Activated naive CD8-positive, alpha-beta T cell treated with anti-CD3 and anti-CD28 coated beads for 36 hours (primary cell): ENCODE results near the gene KIF5C. TPM values are rescaled to one million over a fixed set of nuclear protein-coding genes. Genes with fewer than 3 reads are reported as not detected.
A peak's percentile ranks its signal among the peaks of the same experiment; 100 is the strongest.

ENCODE experiments used
- DNase-seq: peaks from one replicate; pipeline ENCODE4 v3.0.0; 2021
- H3K27ac Mint-ChIP-seq: one replicate; pipeline ENCODE4 v1.8.0; 2022; ENCODE audit warnings: mild to moderate bottlenecking, moderate library complexity, mixed read lengths
- H3K27me3 Mint-ChIP-seq: one replicate; pipeline ENCODE4 v1.8.0; 2022; ENCODE audit warnings: mild to moderate bottlenecking, mixed read lengths
- H3K36me3 Mint-ChIP-seq: one replicate; pipeline ENCODE4 v1.8.0; 2021; ENCODE audit warnings: mild to moderate bottlenecking, mixed read lengths
- H3K4me1 Mint-ChIP-seq: one replicate; pipeline ENCODE4 v1.8.0; 2021; ENCODE audit warnings: mixed read lengths
- H3K4me3 Mint-ChIP-seq: one replicate; pipeline ENCODE4 v1.8.0; 2022; ENCODE audit warnings: mild to moderate bottlenecking, moderate library complexity, mixed read lengths
- H3K9me3 Mint-ChIP-seq: one replicate; pipeline ENCODE4 v1.8.0; 2022; ENCODE audit warnings: mixed read lengths
- total RNA-seq, 2 experiments: library from RNA; stranded (reverse); gene quantifications; one replicate each; pipeline ENCODE4 v1.2.3, GENCODE V29; 2021

KIF5C gene
- total RNA-seq, 2 experiments from 2014 or later, result 15.3 to 19.7 TPM

- H3K27me3 Mint-ChIP-seq, result no peaks in the 10 kb centered on the region
- H3K27ac Mint-ChIP-seq, result peak overlapping the region; percentile 80
- no peaks in the 10 kb centered on the region for H3K9me3 Mint-ChIP-seq
- DNase-seq, result peak; percentile 33
- H3K4me3 Mint-ChIP-seq, result peak overlapping the region; percentile 75
- peaks cover 15% of the 10 kb centered on the region for H3K4me1 Mint-ChIP-seq
- peaks cover 1% of the 10 kb centered on the region for H3K36me3 Mint-ChIP-seq
Observed at GRCh38 chr2:148926981-148927401, 52.0 kb downstream of the KIF5C start.

- Mint-ChIP-seq H3K27ac (no peak overlapping the region), H3K4me1 (peaks cover 15% of the 10 kb centered on the region), H3K27me3 (no peaks in the 10 kb centered on the region), H3K36me3 (peaks cover 1% of the 10 kb centered on the region), H3K4me3 (no peak overlapping the region), H3K9me3 (no peaks in the 10 kb centered on the region)
- DNase-seq, result no peak
Observed at GRCh38 chr2:148928395-148928794, 53.4 kb downstream of the KIF5C start.

- H3K27me3 Mint-ChIP-seq, result no peaks in the 10 kb centered on the region
- H3K27ac Mint-ChIP-seq, result no peak overlapping the region
- DNase-seq, result no peak
- H3K9me3 Mint-ChIP-seq, result no peaks in the 10 kb centered on the region
- peaks cover 1% of the 10 kb centered on the region for H3K36me3 Mint-ChIP-seq
- H3K4me3 Mint-ChIP-seq, result no peak overlapping the region
- peaks cover 15% of the 10 kb centered on the region for H3K4me1 Mint-ChIP-seq
Observed at GRCh38 chr2:148930046-148930775, 55.2 kb downstream of the KIF5C start.

- no peaks in the 10 kb centered on the region for H3K27me3 Mint-ChIP-seq
- no peak overlapping the region for H3K4me3 Mint-ChIP-seq
- no peaks in the 10 kb centered on the region for H3K4me1 Mint-ChIP-seq
- no peaks in the 10 kb centered on the region for H3K36me3 Mint-ChIP-seq
- no peaks in the 10 kb centered on the region for H3K9me3 Mint-ChIP-seq
- H3K27ac Mint-ChIP-seq, result no peak overlapping the region
- DNase-seq, result no peak
Observed at GRCh38 chr2:148932536-148932935, 57.5 kb downstream of the KIF5C start.

- H3K27me3 Mint-ChIP-seq, result no peaks in the 10 kb centered on the region
- no peak overlapping the region for H3K27ac Mint-ChIP-seq
- no peak overlapping the region for H3K4me3 Mint-ChIP-seq
- no peaks in the 10 kb centered on the region for H3K36me3 Mint-ChIP-seq
- H3K9me3 Mint-ChIP-seq, result no peaks in the 10 kb centered on the region
- no peaks in the 10 kb centered on the region for H3K4me1 Mint-ChIP-seq
- no peak for DNase-seq
Observed at GRCh38 chr2:148933456-148933855, 58.4 kb downstream of the KIF5C start.

GRCh38 chr2:148935791-148936190, 60.8 kb downstream of the KIF5C start:
- no peaks in the 10 kb centered on the region for H3K4me1 Mint-ChIP-seq
- no peak for DNase-seq
- H3K27ac Mint-ChIP-seq, result no peak overlapping the region
- no peaks in the 10 kb centered on the region for H3K36me3 Mint-ChIP-seq
- H3K9me3 Mint-ChIP-seq, result no peaks in the 10 kb centered on the region
- H3K27me3 Mint-ChIP-seq, result no peaks in the 10 kb centered on the region
- no peak overlapping the region for H3K4me3 Mint-ChIP-seq

GRCh38 chr2:148936857-148937450, 61.9 kb downstream of the KIF5C start:
- Mint-ChIP-seq H3K4me1 (no peaks in the 10 kb centered on the region), H3K36me3 (no peaks in the 10 kb centered on the region), H3K4me3 (no peak overlapping the region), H3K9me3 (no peaks in the 10 kb centered on the region), H3K27ac (no peak overlapping the region), H3K27me3 (no peaks in the 10 kb centered on the region)
- DNase-seq, result no peak

GRCh38 chr2:148939271-148939670, 64.2 kb downstream of the KIF5C start:
- no peak overlapping the region for H3K4me3 Mint-ChIP-seq
- no peaks in the 10 kb centered on the region for H3K27me3 Mint-ChIP-seq
- no peak for DNase-seq
- no peaks in the 10 kb centered on the region for H3K36me3 Mint-ChIP-seq
- H3K4me1 Mint-ChIP-seq, result no peaks in the 10 kb centered on the region
- H3K27ac Mint-ChIP-seq, result no peak overlapping the region
- H3K9me3 Mint-ChIP-seq, result no peaks in the 10 kb centered on the region

GRCh38 chr2:148943097-148943496, 68.1 kb downstream of the KIF5C start:
- Mint-ChIP-seq H3K4me3 (no peak overlapping the region), H3K9me3 (no peaks in the 10 kb centered on the region), H3K4me1 (no peaks in the 10 kb centered on the region), H3K27me3 (no peaks in the 10 kb centered on the region), H3K36me3 (peaks cover 1% of the 10 kb centered on the region), H3K27ac (no peak overlapping the region)
- no peak for DNase-seq

- no peak overlapping the region for H3K27ac Mint-ChIP-seq
- DNase-seq, result no peak
- H3K36me3 Mint-ChIP-seq, result peaks cover 1% of the 10 kb centered on the region
- no peak overlapping the region for H3K4me3 Mint-ChIP-seq
- H3K4me1 Mint-ChIP-seq, result no peaks in the 10 kb centered on the region
- H3K9me3 Mint-ChIP-seq, result no peaks in the 10 kb centered on the region
- H3K27me3 Mint-ChIP-seq, result no peaks in the 10 kb centered on the region
Observed at GRCh38 chr2:148944536-148944935, 69.5 kb downstream of the KIF5C start.

- Mint-ChIP-seq H3K4me3 (no peak overlapping the region), H3K4me1 (no peaks in the 10 kb centered on the region), H3K27me3 (no peaks in the 10 kb centered on the region), H3K36me3 (peaks cover 4% of the 10 kb centered on the region), H3K9me3 (no peaks in the 10 kb centered on the region), H3K27ac (no peak overlapping the region)
- DNase-seq, result no peak
Observed at GRCh38 chr2:148947299-148947698, 72.3 kb downstream of the KIF5C start.

GRCh38 chr2:148948868-148949267, 73.8 kb downstream of the KIF5C start:
- Mint-ChIP-seq H3K36me3 (peaks cover 4% of the 10 kb centered on the region), H3K4me3 (no peak overlapping the region), H3K27ac (no peak overlapping the region), H3K27me3 (no peaks in the 10 kb centered on the region), H3K9me3 (no peaks in the 10 kb centered on the region), H3K4me1 (no peaks in the 10 kb centered on the region)
- no peak for DNase-seq

- Mint-ChIP-seq H3K4me3 (no peak overlapping the region), H3K4me1 (no peaks in the 10 kb centered on the region), H3K27ac (no peak overlapping the region), H3K9me3 (no peaks in the 10 kb centered on the region), H3K36me3 (peaks cover 4% of the 10 kb centered on the region), H3K27me3 (no peaks in the 10 kb centered on the region)
- no peak for DNase-seq
Observed at GRCh38 chr2:148949348-148949747, 74.3 kb downstream of the KIF5C start.

- H3K4me3 Mint-ChIP-seq, result no peak overlapping the region
- no peak overlapping the region for H3K27ac Mint-ChIP-seq
- no peaks in the 10 kb centered on the region for H3K27me3 Mint-ChIP-seq
- no peak for DNase-seq
- no peaks in the 10 kb centered on the region for H3K9me3 Mint-ChIP-seq
- peaks cover 5% of the 10 kb centered on the region for H3K36me3 Mint-ChIP-seq
- H3K4me1 Mint-ChIP-seq, result peaks cover 9% of the 10 kb centered on the region
Observed at GRCh38 chr2:148952621-148953020, 77.6 kb downstream of the KIF5C start.

- Mint-ChIP-seq H3K36me3 (peaks cover 5% of the 10 kb centered on the region), H3K4me1 (peaks cover 9% of the 10 kb centered on the region), H3K27ac (no peak overlapping the region), H3K9me3 (no peaks in the 10 kb centered on the region), H3K27me3 (no peaks in the 10 kb centered on the region), H3K4me3 (no peak overlapping the region)
- DNase-seq, result no peak
Observed at GRCh38 chr2:148953426-148953825, 78.4 kb downstream of the KIF5C start.

GRCh38 chr2:148954536-148954935, 79.5 kb downstream of the KIF5C start:
- no peak for DNase-seq
- Mint-ChIP-seq H3K9me3 (no peaks in the 10 kb centered on the region), H3K36me3 (peaks cover 5% of the 10 kb centered on the region), H3K27me3 (no peaks in the 10 kb centered on the region), H3K27ac (no peak overlapping the region), H3K4me1 (peaks cover 9% of the 10 kb centered on the region), H3K4me3 (no peak overlapping the region)
